ENCODE measurements around the gene VEGFB. TPM values are rescaled to one million over a fixed set of nuclear protein-coding genes. Genes with fewer than 3 reads are reported as not detected.

Gene VEGFB
- total and polyA plus RNA-seq, 2 of the 4 experiments (the other 2 are of a cell fraction), result 3.0 to 25.1 TPM

GRCh38 chr11:64186492-64187165 is 47.8 kb upstream of the VEGFB start:
- peaks cover 38% of the 10 kb centered on the region for H4K20me1 ChIP-seq (ENCODE audit: insufficient read depth, low read length)
- intact Hi-C loops (cut with micrococcal nuclease) (loop anchor here (2.0 kb wide), 1 partner anchor 54 kb away; the partner anchor contains the start of gene FKBP2), in situ Hi-C loops (cut with MboI; ENCODE audit: low sequenced_read_pairs) (no loop called here), dilution Hi-C loops (cut with HindIII; ENCODE audit: low sequenced_read_pairs, unreplicated experiment) (no loop called here)
- peaks cover 12% of the 10 kb centered on the region; the same call in 1 of the 2 replicates for H3K9me1 ChIP-seq (ENCODE audit: insufficient read depth, low read length)
- no peak overlapping the region for H3K18ac ChIP-seq (ENCODE audit: low read depth, low read length)
- H3K14ac ChIP-seq (replicated peaks; ENCODE audit: low read depth, low read length), result no peak overlapping the region
- ChIA-PET CTCF (no interaction called here), POLR2A (ENCODE audit: unreplicated experiment) (no interaction called here)
- H4K91ac ChIP-seq (ENCODE audit: insufficient read depth, low read depth, low read length), result no peak overlapping the region
- DNase-seq (peak; percentile 2), ATAC-seq (ENCODE audit: low read depth) (no peak)
- no peak overlapping the region; the same call in 1 of the 2 replicates for H3K4ac ChIP-seq (ENCODE audit: low read depth, low read length)
- H3K36me3 ChIP-seq (ENCODE audit: control insufficient read depth, insufficient read depth, low read length), result peaks cover 4% of the 10 kb centered on the region; the same call in 1 of the 2 replicates
- 0 out of 2 replicates have a peak, but pooled peaks cover 1% of the 10 kb centered on the region for H3K4me1 ChIP-seq (ENCODE audit: control insufficient read depth, insufficient read depth, low read length)
- BruUV-seq (replicated peaks), result no TSS peak
- TF ChIP-seq NFE2L2 (IDR thresholded peaks at IDR 0.05; ENCODE audit: low read depth, low read length) (no peak), RCOR1 (IDR thresholded peaks at IDR 0.05; ENCODE audit: insufficient replicate concordance, low read length) (no peak), CEBPB (IDR thresholded peaks at IDR 0.05; ENCODE audit: low read depth, low read length) (no peak), SMC3 (IDR thresholded peaks at IDR 0.05; ENCODE audit: low read depth, low read length) (no peak), BHLHE40 (IDR thresholded peaks at IDR 0.05; ENCODE audit: low read depth, low read length) (no peak), MAFK (IDR thresholded peaks at IDR 0.05; ENCODE audit: low read depth, low read length) (no peak), FOS (IDR thresholded peaks at IDR 0.05; ENCODE audit: low read depth, low read length) (no peak), CTCF (conservative IDR thresholded peaks at IDR 0.05; ENCODE audit: low read depth, low read length) (no peak)
- peak overlapping the region; percentile 79; the same call in 1 of the 2 replicates for H2AK5ac ChIP-seq (ENCODE audit: low read depth, low read length)
- H2BK5ac ChIP-seq (ENCODE audit: low read depth, low read length, poor library complexity, severe bottlenecking), result peak overlapping the region; percentile 2
- H3K56ac ChIP-seq (ENCODE audit: extremely low read depth, insufficient read depth, low read length), result no peak overlapping the region
- H4K8ac ChIP-seq (ENCODE audit: low read depth in 2 of 2, low read length in 2 of 2), result 0 out of 4 replicates have a peak overlapping the region, but pooled peaks of 1 of the 2 experiments have one; percentile 4
- no peak overlapping the region for H2BK120ac ChIP-seq (ENCODE audit: low read depth, low read length)
- peaks cover 7 to 56% of the 10 kb centered on the region in 2 experiments; a peak in 3 of 4 replicates for H3K79me1 ChIP-seq (ENCODE audit: low read depth in 1 of 2, low read length in 2 of 2)
- peak overlapping the region; percentile 8; the same call in 1 of the 2 replicates for H3K27ac ChIP-seq (ENCODE audit: insufficient read depth, low read length)
- 2% methylated on average over 12 of the region's 48 CpGs; no CpG with 5 or more reads in 1 of the 2 experiments for WGBS, 2 experiments (ENCODE audit: extremely low coverage in 2 of 2, insufficient read length in 1 of 2)
- H4K5ac ChIP-seq (ENCODE audit: low read depth, low read length), result no peak overlapping the region
- no peak overlapping the region for H3K23ac ChIP-seq (ENCODE audit: low read depth, low read length)
- H2AFZ ChIP-seq (replicated peaks; ENCODE audit: low read length, poor library complexity), result peak overlapping the region; percentile 74
- H3K9ac ChIP-seq (ENCODE audit: low read depth, low read length), result no peak overlapping the region
- H2BK20ac ChIP-seq (ENCODE audit: low read depth, low read length), result no peak overlapping the region
- no peak overlapping the region for H3K4me3 ChIP-seq (ENCODE audit: insufficient read depth, low read depth, low read length)
- no peaks in the 10 kb centered on the region for H3K27me3 ChIP-seq (ENCODE audit: control insufficient read depth, insufficient read depth, low read length)
- peak overlapping the region; percentile 90 for H2AK9ac ChIP-seq (replicated peaks; ENCODE audit: low read depth, low read length, poor library complexity)
- H2BK15ac ChIP-seq (ENCODE audit: low read depth, low read length), result no peak overlapping the region
- no peaks in the 10 kb centered on the region for H3K9me3 ChIP-seq (ENCODE audit: control insufficient read depth, insufficient read depth, low read length)
- no peak overlapping the region for H3K4me2 ChIP-seq (ENCODE audit: low read depth, low read length)
